ENCODE measurements around the gene GALNTL6.

- TF ChIP-seq CTCF (conservative IDR thresholded peaks at IDR 0.05 in 1 of 2, IDR thresholded peaks at IDR 0.05 in 1 of 2; ENCODE audit: low read depth in 1 of 2, low read length in 2 of 2) (no peak), EZH2 (IDR thresholded peaks at IDR 0.05; ENCODE audit: low read length, missing control alignments) (no peak)
Observed at GRCh38 chr4:172709376-172709775, 896.2 kb downstream of the GALNTL6 start.
